ENCODE data around the gene MAP2K5. TPM values are rescaled to one million over a fixed set of nuclear protein-coding genes. Genes with fewer than 3 reads are reported as not detected.

Gene MAP2K5
- total and polyA plus RNA-seq, 4 donors, result 3.8 to 6.4 (median 5.6) TPM

- Histone ChIP-seq H3K36me3 (ENCODE audit: control insufficient read depth in 4 of 4, insufficient read depth in 3 of 4, low read depth in 1 of 4, low read length in 3 of 4) (no peaks in the 10 kb centered on the region), H3K9ac (ENCODE audit: low read depth in 1 of 2, low read length in 2 of 2) (no peak overlapping the region), H3K4me3 (ENCODE audit: low read depth in 1 of 3, low read length in 3 of 3) (no peak overlapping the region), H3K27me3 (ENCODE audit: control insufficient read depth in 4 of 4, insufficient read depth in 4 of 4, low read length in 3 of 4) (no peaks in the 10 kb centered on the region), H3K4me1 (ENCODE audit: control insufficient read depth in 4 of 4, insufficient read depth in 4 of 4, low read length in 3 of 4) (no peaks in the 10 kb centered on the region), H3K27ac (ENCODE audit: low read depth in 1 of 2, low read length in 2 of 2) (no peak overlapping the region), H3K9me3 (ENCODE audit: control insufficient read depth in 4 of 4, low read length in 3 of 4) (no peaks in the 10 kb centered on the region)
- DNase-seq (ENCODE audit: low spot score), result no peak
- peak; percentile 80 to 81 for TF ChIP-seq RAD21 (IDR thresholded peaks at IDR 0.05)
- TF ChIP-seq, protein P1, sequence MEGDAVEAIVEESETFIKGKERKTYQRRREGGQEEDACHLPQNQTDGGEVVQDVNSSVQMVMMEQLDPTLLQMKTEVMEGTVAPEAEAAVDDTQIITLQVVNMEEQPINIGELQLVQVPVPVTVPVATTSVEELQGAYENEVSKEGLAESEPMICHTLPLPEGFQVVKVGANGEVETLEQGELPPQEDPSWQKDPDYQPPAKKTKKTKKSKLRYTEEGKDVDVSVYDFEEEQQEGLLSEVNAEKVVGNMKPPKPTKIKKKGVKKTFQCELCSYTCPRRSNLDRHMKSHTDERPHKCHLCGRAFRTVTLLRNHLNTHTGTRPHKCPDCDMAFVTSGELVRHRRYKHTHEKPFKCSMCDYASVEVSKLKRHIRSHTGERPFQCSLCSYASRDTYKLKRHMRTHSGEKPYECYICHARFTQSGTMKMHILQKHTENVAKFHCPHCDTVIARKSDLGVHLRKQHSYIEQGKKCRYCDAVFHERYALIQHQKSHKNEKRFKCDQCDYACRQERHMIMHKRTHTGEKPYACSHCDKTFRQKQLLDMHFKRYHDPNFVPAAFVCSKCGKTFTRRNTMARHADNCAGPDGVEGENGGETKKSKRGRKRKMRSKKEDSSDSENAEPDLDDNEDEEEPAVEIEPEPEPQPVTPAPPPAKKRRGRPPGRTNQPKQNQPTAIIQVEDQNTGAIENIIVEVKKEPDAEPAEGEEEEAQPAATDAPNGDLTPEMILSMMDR (IDR thresholded peaks at IDR 0.05; ENCODE audit: low read depth, low read length, missing input control), result peak; percentile 31
- TF ChIP-seq, protein P2, sequence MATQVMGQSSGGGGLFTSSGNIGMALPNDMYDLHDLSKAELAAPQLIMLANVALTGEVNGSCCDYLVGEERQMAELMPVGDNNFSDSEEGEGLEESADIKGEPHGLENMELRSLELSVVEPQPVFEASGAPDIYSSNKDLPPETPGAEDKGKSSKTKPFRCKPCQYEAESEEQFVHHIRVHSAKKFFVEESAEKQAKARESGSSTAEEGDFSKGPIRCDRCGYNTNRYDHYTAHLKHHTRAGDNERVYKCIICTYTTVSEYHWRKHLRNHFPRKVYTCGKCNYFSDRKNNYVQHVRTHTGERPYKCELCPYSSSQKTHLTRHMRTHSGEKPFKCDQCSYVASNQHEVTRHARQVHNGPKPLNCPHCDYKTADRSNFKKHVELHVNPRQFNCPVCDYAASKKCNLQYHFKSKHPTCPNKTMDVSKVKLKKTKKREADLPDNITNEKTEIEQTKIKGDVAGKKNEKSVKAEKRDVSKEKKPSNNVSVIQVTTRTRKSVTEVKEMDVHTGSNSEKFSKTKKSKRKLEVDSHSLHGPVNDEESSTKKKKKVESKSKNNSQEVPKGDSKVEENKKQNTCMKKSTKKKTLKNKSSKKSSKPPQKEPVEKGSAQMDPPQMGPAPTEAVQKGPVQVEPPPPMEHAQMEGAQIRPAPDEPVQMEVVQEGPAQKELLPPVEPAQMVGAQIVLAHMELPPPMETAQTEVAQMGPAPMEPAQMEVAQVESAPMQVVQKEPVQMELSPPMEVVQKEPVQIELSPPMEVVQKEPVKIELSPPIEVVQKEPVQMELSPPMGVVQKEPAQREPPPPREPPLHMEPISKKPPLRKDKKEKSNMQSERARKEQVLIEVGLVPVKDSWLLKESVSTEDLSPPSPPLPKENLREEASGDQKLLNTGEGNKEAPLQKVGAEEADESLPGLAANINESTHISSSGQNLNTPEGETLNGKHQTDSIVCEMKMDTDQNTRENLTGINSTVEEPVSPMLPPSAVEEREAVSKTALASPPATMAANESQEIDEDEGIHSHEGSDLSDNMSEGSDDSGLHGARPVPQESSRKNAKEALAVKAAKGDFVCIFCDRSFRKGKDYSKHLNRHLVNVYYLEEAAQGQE (IDR thresholded peaks at IDR 0.05), result no peak
- WGBS, result 21% methylated on average over 2 of the region's 2 CpGs
Measured at GRCh38 chr15:67501177-67501835, 41.2 kb upstream of the MAP2K5 start.

DNA sequence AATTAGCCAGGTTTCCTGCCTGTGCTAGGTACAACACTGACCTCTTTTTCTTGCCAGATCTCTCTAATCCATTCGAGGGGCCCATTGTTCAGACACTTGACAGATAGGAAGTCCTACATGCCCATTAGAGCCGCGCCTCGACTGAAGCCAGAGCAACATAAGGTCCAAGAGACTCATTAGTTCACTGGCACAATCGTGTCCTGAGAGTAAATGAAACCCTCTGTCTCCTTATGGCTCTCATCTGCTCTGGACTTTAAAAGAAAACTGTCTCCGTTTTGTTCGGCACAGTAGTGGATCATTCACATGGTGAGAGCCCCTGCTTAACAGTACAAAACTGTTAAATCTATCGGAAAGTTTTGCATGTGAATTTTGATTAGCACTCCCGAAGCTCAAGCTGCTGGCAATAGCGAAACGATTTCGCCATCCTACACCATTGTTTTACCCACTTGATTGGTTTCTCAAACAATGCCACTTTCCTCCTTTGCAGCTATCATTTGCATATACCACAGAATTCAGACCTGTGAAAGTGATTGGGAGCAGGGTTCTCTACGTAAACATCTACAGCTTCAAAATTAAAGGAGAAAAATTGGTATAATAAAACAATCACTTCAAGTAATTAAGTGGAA lies 40.6 kb upstream of the MAP2K5 start:
- H3K27ac ChIP-seq (ENCODE audit: low read depth in 1 of 2, low read length in 2 of 2), result no peak overlapping the region
- H3K36me3 ChIP-seq (ENCODE audit: control insufficient read depth in 4 of 4, insufficient read depth in 3 of 4, low read depth in 1 of 4, low read length in 3 of 4), result no peaks in the 10 kb centered on the region
- DNase-seq (ENCODE audit: low spot score), result no peak
- TF ChIP-seq RAD21 (IDR thresholded peaks at IDR 0.05) (no peak), ATF3 (IDR thresholded peaks at IDR 0.05) (no peak), HNF4G (IDR thresholded peaks at IDR 0.05) (no peak), GABPA (IDR thresholded peaks at IDR 0.05 in 1 of 2, conservative IDR thresholded peaks at IDR 0.05 in 1 of 2) (no peak), FOXA1 (IDR thresholded peaks at IDR 0.05) (no peak), MAX (IDR thresholded peaks at IDR 0.05) (no peak), SP1 (IDR thresholded peaks at IDR 0.05) (no peak), YY1 (IDR thresholded peaks at IDR 0.05) (no peak), EGR1 (IDR thresholded peaks at IDR 0.05; ENCODE audit: low read depth in 2 of 2) (no peak), FOXA2 (IDR thresholded peaks at IDR 0.05) (no peak)
- TF ChIP-seq, protein P3, sequence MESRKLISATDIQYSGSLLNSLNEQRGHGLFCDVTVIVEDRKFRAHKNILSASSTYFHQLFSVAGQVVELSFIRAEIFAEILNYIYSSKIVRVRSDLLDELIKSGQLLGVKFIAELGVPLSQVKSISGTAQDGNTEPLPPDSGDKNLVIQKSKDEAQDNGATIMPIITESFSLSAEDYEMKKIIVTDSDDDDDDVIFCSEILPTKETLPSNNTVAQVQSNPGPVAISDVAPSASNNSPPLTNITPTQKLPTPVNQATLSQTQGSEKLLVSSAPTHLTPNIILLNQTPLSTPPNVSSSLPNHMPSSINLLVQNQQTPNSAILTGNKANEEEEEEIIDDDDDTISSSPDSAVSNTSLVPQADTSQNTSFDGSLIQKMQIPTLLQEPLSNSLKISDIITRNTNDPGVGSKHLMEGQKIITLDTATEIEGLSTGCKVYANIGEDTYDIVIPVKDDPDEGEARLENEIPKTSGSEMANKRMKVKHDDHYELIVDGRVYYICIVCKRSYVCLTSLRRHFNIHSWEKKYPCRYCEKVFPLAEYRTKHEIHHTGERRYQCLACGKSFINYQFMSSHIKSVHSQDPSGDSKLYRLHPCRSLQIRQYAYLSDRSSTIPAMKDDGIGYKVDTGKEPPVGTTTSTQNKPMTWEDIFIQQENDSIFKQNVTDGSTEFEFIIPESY (IDR thresholded peaks at IDR 0.05), result no peak
- TF ChIP-seq, protein P2 (IDR thresholded peaks at IDR 0.05), result no peak
- TF ChIP-seq, protein P1 (IDR thresholded peaks at IDR 0.05; ENCODE audit: low read depth, low read length, missing input control), result no peak
- 78% methylated on average over 13 of the region's 13 CpGs for WGBS
- no peak overlapping the region for H3K4me3 ChIP-seq (ENCODE audit: low read depth in 1 of 3, low read length in 3 of 3)
- no peaks in the 10 kb centered on the region for H3K9me3 ChIP-seq (ENCODE audit: control insufficient read depth in 4 of 4, low read length in 3 of 4)
- H3K27me3 ChIP-seq (ENCODE audit: control insufficient read depth in 4 of 4, insufficient read depth in 4 of 4, low read length in 3 of 4), result no peaks in the 10 kb centered on the region
- no peaks in the 10 kb centered on the region for H3K4me1 ChIP-seq (ENCODE audit: control insufficient read depth in 4 of 4, insufficient read depth in 4 of 4, low read length in 3 of 4)
- no peak overlapping the region for H3K9ac ChIP-seq (ENCODE audit: low read depth in 1 of 2, low read length in 2 of 2)

All from liver (tissue), 9 donors.